Stimulated activated CD4-positive, alpha-beta T cell treated with anti-CD3 and anti-CD28 coated beads, Interleukin-1b, Interleukin-23, amount 100 ng/mL, for 24 hours (primary cell): ENCODE data around the gene IGLON5.

Experiments used
- DNase-seq, 4 experiments: peaks; one replicate each; pipeline ENCODE4 v3.0.0-alpha.2; 2020; ENCODE audit warnings: low read depth in 4 of 4, low spot score in 1 of 4

Gene IGLON5

DNA sequence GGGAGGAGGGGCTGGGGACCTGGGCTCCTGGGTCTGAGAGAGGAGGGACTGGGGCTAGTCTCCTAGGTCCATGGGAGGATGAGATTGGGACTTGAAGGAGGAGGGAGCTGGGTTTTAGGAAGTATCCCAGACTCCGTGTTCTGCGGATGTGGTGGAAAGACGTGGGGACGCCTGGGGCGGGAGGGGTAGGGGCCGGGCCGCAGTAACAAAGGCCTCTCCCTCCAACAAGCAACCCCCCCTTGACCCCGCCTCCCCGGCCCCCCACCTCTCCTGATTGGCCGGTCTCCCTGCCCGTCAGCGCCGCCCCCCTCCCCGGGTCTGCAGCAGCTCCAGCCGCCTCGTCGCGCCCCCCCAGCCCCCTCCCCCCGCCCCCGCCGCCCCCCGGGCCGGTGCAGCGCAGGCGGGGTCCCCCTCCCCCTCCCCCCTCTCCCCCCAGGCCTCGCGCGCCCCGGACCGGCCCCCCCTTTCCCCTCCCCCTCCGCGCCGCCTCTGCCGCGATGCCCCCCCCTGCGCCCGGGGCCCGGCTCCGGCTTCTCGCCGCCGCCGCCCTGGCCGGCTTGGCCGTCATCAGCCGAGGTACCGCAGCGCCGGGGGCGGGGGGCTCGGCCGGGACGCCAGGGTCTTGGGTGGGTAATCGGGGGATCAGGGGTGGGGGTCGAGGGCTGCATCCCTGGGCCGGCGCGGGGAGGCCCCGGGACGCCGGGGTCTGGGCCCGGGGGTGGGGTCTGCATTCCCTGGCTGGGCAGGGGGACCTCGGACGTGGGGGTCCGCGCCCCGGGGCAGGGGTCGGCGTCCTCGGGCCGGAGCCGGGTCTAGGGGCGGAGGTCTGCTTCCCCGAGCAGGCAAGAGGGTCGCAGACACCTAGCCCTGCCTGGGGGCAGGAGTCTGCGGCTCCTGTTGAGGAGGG lies at the start of gene IGLON5:
IGLON5 (plus strand) TSS at position 294 of the 907 bp plus-strand sequence; CDS start at position 498, 204 bp downstream.
- DNase-seq: no peak

DNA sequence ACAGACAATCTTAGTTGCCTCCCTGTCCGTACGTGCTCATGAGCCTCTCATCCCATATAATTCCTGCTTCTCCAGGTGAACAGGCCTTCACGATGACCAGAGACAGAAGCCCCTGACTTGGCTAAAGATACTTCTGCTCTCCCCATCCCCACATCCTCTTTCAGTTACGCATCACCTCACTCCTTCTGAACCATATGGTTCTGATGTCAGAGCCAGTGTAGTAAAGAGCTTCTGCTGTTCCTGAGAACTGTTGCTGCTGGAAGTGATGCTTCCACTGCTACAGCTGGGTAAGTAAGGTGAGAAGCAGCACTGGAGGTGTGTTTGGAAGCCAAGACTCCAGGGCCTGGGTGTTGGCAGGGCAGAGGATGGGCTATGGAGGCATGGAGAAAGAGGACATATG lies 47.6 kb upstream of the IGLON5 start:
- DNase-seq: no peak

DNA sequence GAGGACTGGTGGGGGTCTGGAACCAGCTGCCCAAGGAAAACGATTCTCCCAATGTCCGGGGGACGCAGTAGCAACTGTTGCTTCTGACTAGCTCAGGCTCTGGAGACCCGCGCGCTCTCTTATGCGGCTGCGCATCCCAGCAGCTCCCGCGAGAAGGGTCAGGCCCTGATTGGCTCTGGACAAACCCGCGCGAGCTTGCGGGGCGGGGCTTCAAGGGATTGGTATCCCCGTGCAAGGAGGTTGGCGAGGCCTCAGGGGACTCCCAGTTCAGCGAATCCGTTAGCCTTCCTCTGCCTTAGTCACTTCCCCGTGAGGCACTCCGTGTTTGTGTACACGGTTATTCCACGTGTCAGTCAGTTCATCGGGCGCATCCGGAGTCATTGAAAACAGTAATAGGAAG lies 40.4 kb upstream of the IGLON5 start:
- no peak for DNase-seq

DNA sequence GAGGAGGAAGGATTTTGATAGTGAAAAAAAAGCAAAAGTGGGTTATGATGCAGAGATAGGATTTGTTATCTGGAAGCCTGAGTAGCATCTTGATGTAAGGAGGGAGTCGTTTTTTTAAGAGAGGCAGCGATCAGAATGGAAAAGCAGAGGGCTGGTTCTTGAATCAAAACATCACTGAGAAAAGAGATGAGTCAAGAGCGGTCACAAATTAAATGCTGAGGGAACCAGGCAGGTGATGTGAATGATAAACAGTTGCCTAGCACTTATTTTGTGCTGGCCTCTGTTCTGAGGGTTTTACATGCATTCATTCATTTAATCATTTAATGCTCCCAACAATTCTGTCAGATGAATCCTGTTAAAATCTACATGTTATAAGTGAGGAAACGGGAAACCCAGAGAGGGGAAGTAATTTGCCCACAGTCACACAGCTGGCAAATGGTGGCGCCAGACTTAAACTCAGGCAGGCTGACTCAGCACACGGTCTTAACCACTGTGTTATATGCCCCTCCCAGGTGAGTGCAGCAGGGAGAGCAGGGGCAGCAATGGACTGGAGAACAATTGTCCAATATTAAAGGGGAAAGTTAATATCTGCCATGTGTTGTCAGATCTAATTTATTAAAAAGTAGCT lies 39.1 kb upstream of the IGLON5 start:
- DNase-seq: no peak

DNA sequence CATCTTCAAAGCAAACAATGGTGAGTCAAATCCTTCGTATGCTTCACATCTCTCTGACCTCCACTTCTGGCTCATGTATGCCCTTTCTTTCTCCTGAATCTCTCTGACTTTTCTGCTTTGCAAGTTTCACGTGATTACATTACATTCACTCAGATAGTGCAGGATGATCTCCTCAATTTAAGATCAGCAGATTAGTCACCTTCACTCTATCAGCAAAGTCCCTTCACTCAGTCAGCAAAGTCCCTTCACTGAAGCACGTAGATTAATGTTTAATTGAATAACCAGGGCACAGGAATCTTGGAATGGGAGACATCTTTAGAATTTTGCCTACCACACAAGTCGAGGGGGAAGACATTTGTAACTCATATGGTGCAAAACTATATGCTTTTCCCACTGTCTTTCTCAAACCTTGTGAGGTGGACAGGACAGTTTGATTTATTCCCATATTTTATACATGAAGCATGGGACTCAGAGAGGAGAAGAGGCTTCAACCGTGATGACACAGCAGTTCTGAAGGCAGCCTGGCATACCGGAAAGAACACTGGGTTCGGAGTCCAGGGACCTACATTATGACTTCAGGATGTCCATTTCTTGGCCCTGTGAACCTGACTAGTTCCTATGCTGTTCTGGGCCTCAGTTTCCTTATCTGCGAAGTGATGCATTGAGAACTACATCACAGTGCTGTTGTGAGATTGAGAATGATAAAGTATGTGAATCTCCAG lies 37.2 kb upstream of the IGLON5 start:
- no peak for DNase-seq

DNA sequence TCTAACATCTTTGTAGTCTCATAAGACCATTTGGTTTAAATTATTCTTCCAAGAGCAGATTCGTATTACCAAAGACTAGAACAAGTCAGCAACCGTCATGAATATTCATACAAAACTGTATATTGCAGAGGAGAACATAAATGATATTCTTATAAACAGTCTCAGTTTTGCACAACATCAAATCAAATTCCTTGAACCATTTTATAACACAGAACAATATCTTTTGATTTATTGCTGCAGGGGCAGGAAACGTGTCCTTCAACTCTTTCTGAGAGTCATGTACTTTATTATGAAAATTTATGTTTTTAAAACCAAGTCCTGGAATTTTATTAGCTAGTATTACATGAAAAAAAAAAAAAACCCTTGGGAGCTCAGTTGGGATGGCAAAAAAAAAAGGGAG lies 34.3 kb upstream of the IGLON5 start:
- no peak for DNase-seq

DNA sequence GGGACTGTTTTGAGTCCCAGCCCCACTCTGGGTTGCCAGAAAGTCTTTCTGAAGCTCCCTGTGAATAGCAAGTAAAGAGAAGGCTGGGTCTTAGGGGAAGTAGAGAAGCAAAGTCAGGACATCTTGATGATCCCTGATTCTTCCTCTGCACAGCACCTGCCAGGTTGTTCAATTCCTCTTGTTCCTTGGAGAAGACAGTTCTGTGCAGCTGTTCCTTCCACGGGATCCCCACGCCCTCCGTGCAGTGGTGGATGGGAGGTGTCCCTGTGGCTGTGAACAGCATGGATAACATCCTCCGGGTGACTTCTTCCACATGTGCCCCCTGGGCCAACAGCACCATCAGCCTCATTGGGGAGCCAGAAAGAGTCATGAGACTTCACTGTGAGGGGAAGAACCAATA lies 29.1 kb upstream of the IGLON5 start:
- DNase-seq: no peak

DNA sequence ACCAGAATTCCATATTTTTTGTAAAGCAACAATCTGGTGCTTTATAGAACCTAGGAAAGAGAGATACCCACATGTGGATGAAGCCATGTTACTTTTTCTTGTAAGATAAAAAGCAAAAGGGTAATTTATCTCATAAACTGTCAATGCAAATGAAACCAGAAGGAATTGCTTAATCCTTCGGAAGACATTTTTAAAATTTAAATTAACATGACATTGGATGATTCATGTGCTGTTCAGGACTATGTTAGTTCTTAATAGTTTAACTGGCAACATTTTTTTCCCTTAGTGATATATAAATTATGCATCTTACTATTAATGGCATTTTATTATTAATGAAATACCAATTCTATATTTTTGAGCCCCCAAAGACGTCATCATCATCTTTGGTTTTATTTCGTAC lies 25.8 kb upstream of the IGLON5 start:
- DNase-seq: no peak

DNA sequence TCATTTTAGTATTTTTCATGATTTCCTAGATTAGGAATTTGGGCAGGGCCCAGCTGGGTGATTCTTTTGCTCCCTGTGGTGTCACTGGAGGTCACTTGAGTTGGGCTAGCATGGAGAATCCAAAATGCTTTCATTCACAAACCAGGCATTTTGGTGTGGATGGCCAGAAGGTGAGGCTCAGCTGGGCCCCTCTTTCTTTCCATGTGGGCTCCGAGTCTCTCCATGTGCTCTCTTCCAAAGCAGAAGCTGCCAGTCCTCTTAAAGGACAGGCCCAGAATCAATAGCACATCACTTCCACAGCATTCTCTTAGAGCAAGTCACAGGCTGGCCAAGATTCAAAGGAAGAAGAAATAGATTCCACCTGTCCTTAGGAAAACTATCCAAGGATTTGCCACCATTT lies 21.8 kb upstream of the IGLON5 start:
- no peak for DNase-seq

DNA sequence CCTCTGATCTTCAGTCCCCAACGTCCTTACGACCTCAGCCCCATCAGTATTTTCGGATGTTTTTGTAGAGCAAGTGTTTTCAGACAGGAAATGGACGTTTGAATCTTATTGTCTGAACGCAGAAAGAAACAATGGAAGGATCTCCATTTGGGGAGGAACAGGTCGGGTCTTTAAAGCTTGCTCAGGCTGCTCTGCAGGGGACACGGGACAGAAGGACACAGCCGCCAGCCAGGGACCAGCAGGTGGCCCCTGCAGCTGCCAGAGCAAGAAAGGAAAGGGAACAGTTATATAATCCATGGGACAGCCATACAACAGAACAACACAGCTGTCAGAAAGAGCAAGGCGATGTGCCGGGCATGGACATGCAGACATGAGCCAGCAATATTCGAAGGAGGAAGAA lies 18.5 kb upstream of the IGLON5 start:
- no peak for DNase-seq

DNA sequence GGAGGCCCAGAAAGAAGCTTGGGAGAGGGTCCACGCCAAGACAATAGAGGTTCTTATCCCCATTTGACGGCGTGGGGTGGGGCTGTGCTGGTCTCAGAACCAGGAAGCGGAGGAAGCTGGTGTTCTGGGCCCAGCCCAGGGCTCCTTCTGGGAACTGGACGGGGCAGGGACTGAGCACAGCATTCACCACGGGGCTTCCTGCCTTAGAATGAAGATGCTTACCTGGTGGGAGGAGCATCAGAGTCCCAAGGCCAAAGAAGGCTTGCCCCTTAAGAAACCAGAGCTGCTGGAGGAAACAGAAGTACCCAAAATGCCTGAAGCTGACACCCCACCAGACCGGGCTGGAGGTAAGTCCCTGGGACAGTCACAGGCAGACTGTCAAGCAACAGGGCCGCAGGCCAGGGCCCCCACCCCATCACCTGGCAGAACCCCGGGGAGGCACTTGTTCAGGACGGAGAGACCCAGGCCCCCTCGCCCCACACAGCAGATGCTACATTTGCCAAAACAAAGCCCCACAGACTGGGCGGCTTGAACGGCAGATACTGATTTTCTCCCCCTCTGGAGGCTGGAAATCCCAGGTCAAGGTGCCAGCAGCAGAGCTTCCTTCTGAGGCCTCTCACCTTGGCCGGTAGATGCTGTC lies 17.8 kb upstream of the IGLON5 start:
- DNase-seq: no peak

DNA sequence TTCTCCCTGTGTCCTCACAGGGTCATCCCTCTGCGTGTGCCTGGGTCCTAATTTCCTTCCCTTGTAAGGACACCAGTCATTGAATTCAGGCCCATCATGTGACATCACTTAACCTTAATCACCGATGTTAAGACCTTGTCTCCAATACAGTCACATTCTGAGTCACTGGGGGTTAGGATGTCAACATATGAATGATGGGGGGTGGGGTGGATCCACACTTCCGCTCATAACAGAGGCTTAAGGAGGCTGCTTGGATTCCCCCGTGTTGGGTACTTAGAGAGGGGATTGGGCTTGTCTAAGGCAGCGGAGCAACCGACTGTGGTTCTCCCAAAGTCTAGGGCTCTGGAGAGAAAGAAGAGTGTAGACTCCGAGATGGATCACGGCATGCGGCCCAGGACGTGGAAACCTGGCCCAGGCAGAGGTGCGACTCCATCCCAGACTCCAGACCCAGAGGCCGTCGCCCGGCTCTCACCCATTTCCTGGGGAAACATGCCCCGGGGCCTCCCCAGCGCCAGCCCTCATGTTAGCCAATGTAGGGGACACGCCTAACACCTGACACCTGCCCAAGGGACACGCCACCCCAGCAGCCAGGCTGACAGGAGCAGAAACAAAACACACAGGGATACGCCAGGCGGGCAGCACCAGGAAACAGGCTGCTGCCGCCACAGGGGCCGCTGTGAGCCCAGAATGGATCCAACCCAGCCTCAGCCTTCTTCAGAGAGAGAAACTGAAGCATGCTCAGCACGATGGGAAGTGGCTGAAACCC lies 17.1 kb upstream of the IGLON5 start:
- DNase-seq: no peak

DNA sequence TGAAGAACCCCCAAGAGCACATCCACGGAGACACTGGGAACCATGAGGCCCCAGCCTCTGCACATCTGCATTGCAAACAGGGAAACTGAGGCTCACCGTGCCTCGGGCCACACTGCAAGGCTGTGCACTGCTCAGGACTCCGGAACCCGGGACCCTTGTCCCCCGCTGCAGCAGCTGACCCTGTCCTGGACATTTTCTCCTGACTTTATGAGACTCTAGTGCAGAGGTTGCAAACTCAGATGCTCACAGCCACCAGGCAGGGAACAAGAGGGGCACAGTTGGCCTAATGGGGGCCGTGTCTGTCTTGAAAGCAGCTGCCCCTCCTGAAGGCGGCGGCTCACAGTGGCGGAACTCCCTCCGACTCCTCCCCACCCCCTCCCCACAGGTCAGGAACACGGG lies 16.5 kb upstream of the IGLON5 start:
- DNase-seq: no peak

DNA sequence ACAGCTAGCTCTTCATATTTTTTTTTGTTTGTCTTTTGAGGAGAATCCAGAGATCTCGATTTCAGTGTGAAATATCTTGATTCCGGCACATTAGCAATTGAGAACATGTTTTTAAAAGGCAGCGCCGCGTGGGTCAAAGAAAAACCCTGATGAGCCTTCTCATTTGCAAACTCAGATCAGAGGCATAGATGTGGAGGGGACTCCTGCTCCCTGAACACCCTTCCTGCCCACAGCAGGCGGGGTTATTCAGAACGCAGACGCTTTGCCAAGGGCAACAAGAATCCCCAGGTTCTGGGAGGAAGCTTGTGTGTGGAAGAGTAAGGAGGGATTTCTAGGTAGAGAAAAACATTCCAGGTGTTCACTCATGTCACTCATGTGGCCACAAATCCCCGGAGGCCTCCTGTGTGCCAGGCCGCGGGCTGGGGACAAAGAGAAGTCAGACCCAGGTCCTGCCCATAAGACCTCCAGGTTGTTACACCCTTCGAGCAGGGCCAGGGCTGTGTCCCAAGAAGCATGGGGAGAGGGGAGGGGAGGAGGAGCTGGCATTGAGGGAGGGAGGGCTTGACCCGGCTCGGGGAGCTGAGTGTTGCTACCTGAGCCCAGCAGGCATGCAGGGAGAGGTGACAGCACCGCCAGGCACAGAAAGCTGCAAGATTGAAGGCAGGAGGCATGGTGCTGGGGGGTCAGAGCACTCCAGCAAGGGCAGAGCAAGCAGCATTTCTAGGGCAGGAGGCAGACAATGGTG lies 15.9 kb upstream of the IGLON5 start:
- DNase-seq: no peak

DNA sequence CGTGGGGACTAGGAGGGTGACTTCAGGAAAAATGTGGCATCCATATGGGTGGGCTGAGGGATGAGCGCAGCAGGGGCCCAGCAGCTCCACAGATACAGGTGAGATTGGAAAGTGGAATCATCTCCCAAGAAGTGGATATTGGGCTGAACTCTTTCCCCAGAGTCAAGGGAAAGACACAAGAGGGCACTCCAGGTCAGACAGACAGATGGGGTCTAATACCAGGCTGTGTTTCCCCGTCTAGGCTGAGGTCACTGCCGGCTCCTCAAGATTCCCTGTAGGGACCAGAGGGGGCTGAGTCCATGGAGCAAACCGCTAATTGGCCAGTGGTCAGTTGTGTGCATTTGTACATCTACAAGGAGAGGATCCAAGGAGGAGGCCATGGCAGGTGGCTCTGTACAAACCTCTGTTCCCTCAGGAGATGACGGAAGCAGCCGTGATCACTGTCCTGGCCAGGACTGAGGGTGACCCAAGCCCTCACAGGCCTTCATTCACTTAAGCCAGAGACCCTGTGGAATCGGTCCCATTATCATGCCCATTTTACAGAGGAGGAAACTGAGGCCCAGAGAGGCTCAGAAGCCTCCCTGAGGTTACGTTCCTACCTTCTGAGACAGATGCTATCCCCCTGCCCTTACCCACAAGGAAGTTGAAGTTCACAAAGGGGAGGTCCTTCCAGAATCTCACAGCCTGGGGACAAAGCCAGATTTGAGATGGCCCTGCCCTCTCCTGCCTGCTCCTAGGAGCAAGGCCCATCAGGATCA lies 14.9 kb upstream of the IGLON5 start:
- DNase-seq: no peak

DNA sequence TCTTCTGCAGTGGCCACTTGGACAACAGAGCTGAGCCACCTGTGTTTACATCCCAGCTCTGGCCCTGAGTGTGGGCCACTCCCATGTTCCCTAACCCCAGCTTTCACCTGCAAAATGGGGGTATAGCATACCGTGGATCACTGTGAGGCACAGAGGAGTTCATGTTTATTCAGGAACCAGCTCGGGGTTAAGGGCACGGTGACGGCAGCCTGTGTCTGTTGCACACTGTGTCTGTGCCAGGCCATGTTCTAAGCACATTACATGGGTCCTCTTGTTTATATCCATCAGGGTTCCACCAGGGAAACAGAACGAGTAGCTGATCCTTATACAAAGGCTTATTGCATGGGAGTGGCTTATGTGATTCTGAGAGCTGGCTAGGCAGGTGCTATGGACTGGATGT lies 14.0 kb upstream of the IGLON5 start:
- no peak for DNase-seq

DNA sequence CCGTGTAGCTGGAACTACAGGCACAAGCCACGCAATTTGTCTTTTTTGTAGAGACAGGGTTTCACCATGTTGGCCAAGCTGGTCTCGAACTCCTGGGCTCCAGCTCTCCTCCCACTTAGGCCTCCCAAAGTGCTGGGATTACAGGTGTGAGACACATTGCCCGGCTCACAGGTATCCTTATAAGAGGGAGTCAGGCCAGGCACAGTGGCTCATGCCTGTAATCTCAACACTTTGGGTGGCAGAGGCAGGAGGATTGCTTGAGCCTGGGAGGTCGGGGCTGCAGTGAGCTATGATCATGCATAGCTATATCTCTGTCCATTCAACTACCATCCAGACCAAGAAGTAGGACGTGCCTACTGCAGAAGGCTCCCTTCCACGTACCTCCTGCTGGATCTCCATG lies 10.2 kb upstream of the IGLON5 start:
- no peak for DNase-seq

DNA sequence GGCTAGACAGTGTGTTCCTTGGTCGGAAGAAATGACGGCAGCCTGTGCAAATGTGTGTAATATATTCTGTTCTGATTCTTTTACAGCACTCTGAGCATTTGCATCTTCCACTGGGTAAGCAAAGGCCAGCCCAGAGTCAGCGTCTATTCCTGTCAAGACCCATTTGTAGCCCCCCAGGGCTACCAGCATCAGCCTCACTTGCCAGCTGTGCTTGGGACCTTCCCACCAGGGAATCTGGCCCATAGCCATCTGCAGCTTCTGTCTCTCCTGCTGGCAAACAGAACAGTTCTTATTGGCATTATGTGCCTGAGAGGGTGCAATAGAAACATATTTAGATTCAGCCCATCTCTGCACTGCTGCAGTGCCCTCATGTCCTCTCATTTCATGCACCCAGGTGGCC lies 6.0 kb upstream of the IGLON5 start:
- DNase-seq: no peak

DNA sequence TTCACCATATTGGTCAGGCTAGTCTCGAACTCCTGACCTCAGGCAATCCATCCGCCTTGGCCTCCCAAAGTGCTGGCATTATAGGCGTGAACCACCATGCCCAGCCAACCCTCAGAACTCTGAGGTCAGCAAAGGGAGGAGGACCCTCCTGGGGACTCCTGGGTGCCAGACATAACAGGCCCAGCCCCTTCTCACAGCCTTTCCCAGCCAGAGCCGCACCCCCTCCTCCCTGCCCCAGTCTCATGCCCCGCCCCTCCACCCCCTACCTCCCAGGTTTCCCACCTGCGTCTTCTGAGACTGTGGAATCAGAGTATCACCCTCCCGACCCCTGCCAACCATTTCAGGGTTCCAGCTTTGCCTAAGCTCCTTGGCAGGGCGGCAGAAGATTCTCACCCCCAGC lies 5.2 kb downstream of the IGLON5 start:
- DNase-seq: no peak
